GM15510 (cell line): ENCODE measurements around the gene NEUROG1.

Source experiments
- POLR2A ChIP-seq: IDR thresholded peaks from 3 replicates; pipeline ENCODE4 v1.6.1; 2011; ENCODE audit warnings: borderline replicate concordance; ENCODE audit not compliant: insufficient read length; ENCODE audit errors: extremely low read depth

The NEUROG1 gene

GRCh38 chr5:135547590-135548254, 12.0 kb upstream of the NEUROG1 start:
- TF ChIP-seq POLR2A, result no peak

DNA sequence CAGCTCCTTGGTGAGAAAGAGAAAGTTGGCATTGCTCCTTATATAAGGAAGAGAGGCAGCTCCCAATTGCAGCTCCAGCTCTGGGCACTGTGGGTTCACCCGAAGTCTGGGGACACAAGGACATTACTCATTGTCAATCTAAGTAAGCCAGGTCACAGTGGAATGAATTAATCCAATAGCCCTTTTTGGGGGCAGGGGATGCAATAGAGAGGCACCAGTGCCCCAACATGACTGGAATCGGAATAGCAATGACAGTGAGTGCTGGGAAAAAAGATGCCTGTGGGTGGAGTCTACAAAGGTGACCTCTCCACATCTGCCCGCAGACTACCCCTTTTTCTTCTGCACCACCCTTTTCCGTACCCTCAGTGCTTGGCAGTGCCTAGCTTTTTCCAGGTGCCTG, 11.1 kb upstream of the NEUROG1 start:
- TF ChIP-seq POLR2A, result no peak

GRCh38 chr5:135546101-135546500, 10.3 kb upstream of the NEUROG1 start:
- TF ChIP-seq POLR2A, result no peak

DNA sequence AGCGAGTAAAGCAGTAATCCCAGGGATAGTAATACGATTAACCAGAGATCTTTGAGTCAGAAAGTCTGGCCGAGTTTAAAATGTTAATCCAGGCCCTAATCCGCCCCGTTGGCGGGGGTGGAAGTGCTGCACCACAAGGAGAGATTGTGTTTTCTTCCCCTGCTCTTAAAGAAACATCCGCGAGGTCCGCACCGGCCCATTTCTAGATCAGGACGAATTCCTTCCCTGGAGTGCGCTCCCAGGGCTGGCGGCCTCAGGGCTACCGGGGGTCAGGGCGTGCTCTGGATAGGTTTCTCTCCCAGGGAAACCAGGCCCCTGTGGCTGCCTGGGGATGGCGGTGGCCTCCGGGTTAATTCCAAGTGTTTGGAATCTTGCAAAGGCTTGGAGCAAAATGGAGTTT, 9.3 kb upstream of the NEUROG1 start:
- no peak for TF ChIP-seq POLR2A

GRCh38 chr5:135543485-135544304, 7.9 kb upstream of the NEUROG1 start:
- TF ChIP-seq POLR2A, result no peak

DNA sequence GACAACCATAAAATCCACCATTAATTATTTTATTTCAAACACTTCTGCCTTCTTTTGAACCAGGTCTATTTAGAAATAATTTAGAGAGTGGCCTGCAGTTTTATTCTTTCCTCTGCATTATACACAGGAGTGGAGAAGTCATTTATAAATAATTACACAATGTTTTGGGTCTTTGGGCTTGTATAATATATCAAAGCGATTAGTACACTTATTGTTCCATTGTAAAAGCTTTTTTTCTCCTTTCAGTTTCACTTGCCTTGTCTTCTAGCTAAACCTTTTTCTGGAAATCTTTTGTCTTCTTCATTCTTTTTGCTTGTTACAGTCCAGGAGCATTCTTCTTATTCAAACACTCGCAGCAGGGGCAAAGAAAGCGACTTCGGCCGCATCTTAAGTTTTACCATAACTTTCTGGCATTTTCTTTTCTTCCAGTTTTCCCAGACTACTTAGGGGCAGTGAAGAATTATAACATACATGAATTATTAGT, 7.3 kb upstream of the NEUROG1 start:
- no peak for TF ChIP-seq POLR2A

- no peak for TF ChIP-seq POLR2A
Measured at GRCh38 chr5:135541807-135542502, 6.2 kb upstream of the NEUROG1 start.

- no peak for TF ChIP-seq POLR2A
Measured at GRCh38 chr5:135539430-135540005, 3.8 kb upstream of the NEUROG1 start.

DNA sequence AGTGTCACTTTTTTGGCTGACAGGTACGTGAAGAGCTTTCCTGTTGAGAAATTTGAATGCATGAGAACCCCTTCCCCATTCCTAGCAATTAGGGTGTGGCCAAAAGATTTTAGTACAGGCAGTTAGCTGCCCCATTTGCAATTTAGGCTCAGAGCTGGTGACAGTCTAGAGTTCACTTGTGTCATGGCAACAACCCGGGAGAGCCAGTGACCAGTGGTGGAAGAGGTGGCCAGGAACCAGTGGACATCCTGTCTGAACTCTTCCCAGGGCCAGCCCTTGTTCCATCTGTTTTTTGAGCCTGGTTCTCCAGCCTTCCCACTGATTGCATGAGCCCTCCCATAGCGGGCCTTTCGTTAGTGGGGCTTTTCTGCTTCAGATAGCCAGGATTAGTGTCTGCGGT, 2.5 kb upstream of the NEUROG1 start:
- TF ChIP-seq POLR2A, result no peak

GRCh38 chr5:135537745-135538144, 2.0 kb upstream of the NEUROG1 start:
- TF ChIP-seq POLR2A, result no peak

- TF ChIP-seq POLR2A, result no peak
Measured at GRCh38 chr5:135537271-135537670, 1.5 kb upstream of the NEUROG1 start.

- no peak for TF ChIP-seq POLR2A
Measured at GRCh38 chr5:135535420-135535819, 344 bp downstream of the NEUROG1 start.

GRCh38 chr5:135534609-135535419, 950 bp downstream of the NEUROG1 start:
- TF ChIP-seq POLR2A, result no peak

- no peak for TF ChIP-seq POLR2A
Measured at GRCh38 chr5:135533794-135534193, 2.0 kb downstream of the NEUROG1 start.
